DOHH2 (cell line): Measurements from ENCODE around the gene PROSER1.

Source experiments
- EZH2phosphoT487 ChIP-seq: fragments of 200-600 bp; sonication (generic); IDR thresholded peaks from 2 replicates; pipeline ENCODE4 v1.6.1; 2017; ENCODE audit warnings: borderline replicate concordance, mild to moderate bottlenecking, antibody characterized with exemption, low read length, moderate library complexity, mixed read lengths
- TF ChIP-seq, protein P1 (sequence below): fragments of 200-600 bp; sonication (generic); IDR thresholded peaks from one replicate; pipeline ENCODE4 v1.5.1; 2014; ENCODE audit warnings: antibody characterized with exemption, mild to moderate bottlenecking, low read depth, low read length; ENCODE audit not compliant: poor library complexity, severe bottlenecking

DNA sequence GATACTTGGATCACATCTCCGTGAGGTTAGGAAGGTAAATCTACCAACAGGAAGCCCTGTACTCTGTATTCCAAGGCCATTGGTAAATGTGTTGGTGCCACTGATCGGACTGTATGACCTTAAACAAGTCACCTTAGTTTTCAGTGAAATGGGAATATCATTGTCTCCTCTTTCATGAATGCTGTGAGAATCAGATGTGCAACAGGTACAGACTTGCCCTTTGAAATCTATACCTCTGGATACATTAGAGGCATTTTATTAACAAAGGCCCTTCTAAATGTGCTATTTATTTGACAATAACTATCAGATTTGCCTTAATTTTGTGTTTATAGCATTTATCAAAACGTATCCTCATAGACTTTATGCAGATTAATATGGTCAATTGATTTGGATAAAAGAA lies 11.4 kb upstream of the PROSER1 start:
- TF ChIP-seq, protein P1, sequence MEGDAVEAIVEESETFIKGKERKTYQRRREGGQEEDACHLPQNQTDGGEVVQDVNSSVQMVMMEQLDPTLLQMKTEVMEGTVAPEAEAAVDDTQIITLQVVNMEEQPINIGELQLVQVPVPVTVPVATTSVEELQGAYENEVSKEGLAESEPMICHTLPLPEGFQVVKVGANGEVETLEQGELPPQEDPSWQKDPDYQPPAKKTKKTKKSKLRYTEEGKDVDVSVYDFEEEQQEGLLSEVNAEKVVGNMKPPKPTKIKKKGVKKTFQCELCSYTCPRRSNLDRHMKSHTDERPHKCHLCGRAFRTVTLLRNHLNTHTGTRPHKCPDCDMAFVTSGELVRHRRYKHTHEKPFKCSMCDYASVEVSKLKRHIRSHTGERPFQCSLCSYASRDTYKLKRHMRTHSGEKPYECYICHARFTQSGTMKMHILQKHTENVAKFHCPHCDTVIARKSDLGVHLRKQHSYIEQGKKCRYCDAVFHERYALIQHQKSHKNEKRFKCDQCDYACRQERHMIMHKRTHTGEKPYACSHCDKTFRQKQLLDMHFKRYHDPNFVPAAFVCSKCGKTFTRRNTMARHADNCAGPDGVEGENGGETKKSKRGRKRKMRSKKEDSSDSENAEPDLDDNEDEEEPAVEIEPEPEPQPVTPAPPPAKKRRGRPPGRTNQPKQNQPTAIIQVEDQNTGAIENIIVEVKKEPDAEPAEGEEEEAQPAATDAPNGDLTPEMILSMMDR, result no peak
- no peak for TF ChIP-seq EZH2phosphoT487
